SK-N-SH (cell line): ENCODE measurements around the gene DNPH1. TPM values are rescaled to one million over a fixed set of nuclear protein-coding genes. Genes with fewer than 3 reads are reported as not detected.

Source experiments
- CTCF ChIA-PET: fragments of 300-600, 350-600 bp; formaldehyde crosslinking; extraction: SDS; loops from one replicate; lab custom pipeline; 2021; lab: Yijun Ruan, JAX
- POLR2A ChIA-PET: fragments of 350-600 bp; sonication (Branson Sonifier 250); formaldehyde crosslinking; extraction: SDS; loops from one replicate; lab custom pipeline; 2020; ENCODE audit warnings: antibody characterized with exemption, inconsistent platforms; lab: Yijun Ruan, JAX
- DNase-seq: peaks from one replicate; pipeline ENCODE4 v3.0.0; 2012
- H2AFZ ChIP-seq: fragments of 200-600 bp; sonication (generic); 2 replicates; pipeline ENCODE4 v1.8.1; 2016; ENCODE audit warnings: antibody characterized with exemption, mild to moderate bottlenecking, low read depth
- H3F3A ChIP-seq: fragments of 200-600 bp; sonication (generic); replicated peaks from 2 replicates; pipeline ENCODE3; 2016; ENCODE audit warnings: antibody characterized with exemption, mild to moderate bottlenecking; ENCODE audit not compliant: insufficient read depth
- H3K27ac ChIP-seq, 2 experiments: fragments of 200-500 bp in 1 of 2; fragments of 200-600 bp in 1 of 2; sonication (Bioruptor generic) in 1 of 2; sonication (generic), shearing (Covaris generic) in 1 of 2; 2 replicates each; pipeline versions ENCODE4 v1.5.1 to v1.6.1; 2014 to 2016; ENCODE audit warnings: low read depth in 2 of 2, inconsistent platforms in 1 of 2, low read length in 1 of 2, mild to moderate bottlenecking in 1 of 2, mixed read lengths in 1 of 2
- H3K27me3 ChIP-seq: fragments of 200-600 bp; sonication (generic), shearing (Covaris generic); 2 replicates; pipeline ENCODE4 v1.6.1; 2016; ENCODE audit warnings: mixed run types; ENCODE audit not compliant: insufficient read depth
- H3K36me3 ChIP-seq, 2 experiments: fragments of 200-500 bp in 1 of 2; fragments of 200-600 bp in 1 of 2; sonication (Bioruptor generic) in 1 of 2; sonication (generic) in 1 of 2; replicated peaks in 1 of 2; 2 replicates each; pipeline versions ENCODE3 to v1.5.1; 2014 to 2016; ENCODE audit warnings: low read length in 1 of 2, mild to moderate bottlenecking in 1 of 2; ENCODE audit not compliant: insufficient read depth in 2 of 2, control insufficient read depth in 1 of 2
- H3K4me1 ChIP-seq, 2 experiments: fragments of 200-500 bp in 1 of 2; fragments of 200-600 bp in 1 of 2; sonication (Bioruptor generic) in 1 of 2; sonication (generic), shearing (Covaris generic) in 1 of 2; 2 replicates each; pipeline versions ENCODE4 v1.5.1 to v1.6.1; 2014 to 2016; ENCODE audit warnings: low read depth in 1 of 2, low read length in 1 of 2, mixed run types in 1 of 2; ENCODE audit not compliant: insufficient read depth in 2 of 2, control insufficient read depth in 1 of 2
- H3K4me2 ChIP-seq: fragments of 200-600 bp; sonication (generic), shearing (Covaris generic); 2 replicates; pipeline ENCODE4 v1.6.1; 2017; ENCODE audit warnings: mixed run types
- H3K4me3 ChIP-seq, 2 experiments: fragments of 200-500 bp in 1 of 2; fragments of 200-600 bp in 1 of 2; sonication (Bioruptor generic) in 1 of 2; sonication (generic), shearing (Covaris generic) in 1 of 2; 2 replicates each; pipeline versions ENCODE4 v1.5.1 to v1.8.1; 2014 to 2016; ENCODE audit warnings: low read depth in 2 of 2, inconsistent platforms in 1 of 2, low read length in 1 of 2, mild to moderate bottlenecking in 1 of 2, mixed read lengths in 1 of 2, moderate library complexity in 1 of 2
- H3K79me2 ChIP-seq: fragments of 200-600 bp; sonication (generic); 2 replicates; pipeline ENCODE4 v1.8.1; 2017; ENCODE audit warnings: mild to moderate bottlenecking; ENCODE audit not compliant: insufficient read depth
- H3K9ac ChIP-seq: fragments of 200-600 bp; sonication (generic); 2 replicates; pipeline ENCODE4 v1.6.1; 2017; ENCODE audit warnings: mixed run types
- H3K9me2 ChIP-seq: fragments of 200-600 bp; sonication (generic); 2 replicates; pipeline ENCODE4 v1.6.1; 2017; ENCODE audit warnings: mixed run types
- H3K9me3 ChIP-seq: fragments of 200-600 bp; sonication (generic); 2 replicates; pipeline ENCODE4 v1.6.1; 2017; ENCODE audit warnings: mixed run types, mild to moderate bottlenecking, moderate library complexity
- H4K20me1 ChIP-seq: fragments of 200-600 bp; sonication (generic); 2 replicates; pipeline ENCODE4 v1.6.1; 2017; ENCODE audit warnings: mild to moderate bottlenecking, mixed run types; ENCODE audit not compliant: insufficient read depth
- CHD2 ChIP-seq: fragments of 150-350 bp; IDR thresholded peaks from 2 replicates; pipeline ENCODE4 v1.6.1; 2018; ENCODE audit warnings: low read length; ENCODE audit not compliant: partially characterized antibody
- ELF1 ChIP-seq: IDR thresholded peaks from 2 replicates; pipeline ENCODE4 v1.4.0; 2012
- EP300 ChIP-seq, 2 experiments: IDR thresholded peaks; 2 replicates each; pipeline versions ENCODE4 v1.4.0 to v1.6.1; 2012; ENCODE audit warnings: borderline replicate concordance in 1 of 2, low read depth in 1 of 2, low read length in 1 of 2
- FOSL2 ChIP-seq: IDR thresholded peaks from 2 replicates; pipeline ENCODE4 v1.4.0; 2012; ENCODE audit warnings: low read depth, mild to moderate bottlenecking, moderate library complexity, borderline replicate concordance
- FOXJ3 ChIP-seq: sonication (generic); formaldehyde crosslinking; IDR thresholded peaks from 2 replicates; pipeline ENCODE4 v1.5.1; 2020; ENCODE audit warnings: mild to moderate bottlenecking, missing genetic modification reagents
- GATA2 ChIP-seq: sonication (generic); formaldehyde crosslinking; IDR thresholded peaks from 2 replicates; pipeline ENCODE4 v1.5.0; 2020; ENCODE audit warnings: mild to moderate bottlenecking, missing genetic modification reagents
- MXI1 ChIP-seq: IDR thresholded peaks from 2 replicates; pipeline ENCODE4 v1.6.1; 2012; ENCODE audit warnings: mild to moderate bottlenecking, low read depth, low read length, improper control_type of control experiment
- NFIC ChIP-seq: IDR thresholded peaks from 2 replicates; pipeline ENCODE4 v1.4.0; 2012; ENCODE audit warnings: borderline replicate concordance
- NRF1 ChIP-seq: IDR thresholded peaks from 2 replicates; pipeline ENCODE4 v1.6.1; 2012; ENCODE audit warnings: low read depth, mild to moderate bottlenecking, low read length
- POLR2AphosphoS5 ChIP-seq: IDR thresholded peaks from 2 replicates; pipeline ENCODE4 v1.6.1; 2012; ENCODE audit warnings: low read depth, low read length
- RXRA ChIP-seq: IDR thresholded peaks from 2 replicates; pipeline ENCODE4 v1.4.0; 2012; ENCODE audit warnings: low read depth, mild to moderate bottlenecking, borderline replicate concordance
- SIN3A ChIP-seq: IDR thresholded peaks from 2 replicates; pipeline ENCODE4 v1.6.1; 2012; ENCODE audit warnings: low read depth, mild to moderate bottlenecking, low read length, moderate library complexity, borderline replicate concordance
- SMC3 ChIP-seq: IDR thresholded peaks from 2 replicates; pipeline ENCODE4 v1.6.1; 2012; ENCODE audit warnings: low read depth, low read length, improper control_type of control experiment
- TEAD4 ChIP-seq: IDR thresholded peaks from 2 replicates; pipeline ENCODE4 v1.4.0; 2012; ENCODE audit warnings: mild to moderate bottlenecking, borderline replicate concordance; ENCODE audit not compliant: insufficient read depth
- USF1 ChIP-seq: IDR thresholded peaks from 2 replicates; pipeline ENCODE4 v1.4.0; 2012; ENCODE audit warnings: low read depth, borderline replicate concordance
- USF2 ChIP-seq: fragments of 150-350 bp; IDR thresholded peaks from 2 replicates; pipeline ENCODE4 v1.6.1; 2017; ENCODE audit warnings: antibody characterized with exemption, low read length, low read depth, borderline replicate concordance
- WGBS: methylation state at CpG from one replicate; pipeline ENCODE4 v1.1.6; 2017; ENCODE audit warnings: low lambda C conversion rate; 5-methylcytosine and 5-hydroxymethylcytosine counted together
- polyA plus RNA-seq, 3 experiments: library from polyadenylated mRNA; depleted of rRNA; stranded (reverse); fragments of >200 nt; gene quantifications; 2 replicates each; pipeline ENCODE4 v1.2.3, GENCODE V29; 2012

Gene DNPH1
- polyA plus RNA-seq, 1 of the 3 experiments (the other 2 are of a cell fraction) = 287 TPM

- no peak for TF ChIP-seq USF2
These were observed 49.2 kb downstream of the DNPH1 start (continued) for GRCh38 chr6:43180058-43180457.

GRCh38 chr6:43178951-43179830 lies 50.1 kb downstream of the DNPH1 start:
- WGBS = 93% methylated on average over 15 of the region's 20 CpGs
- POLR2A ChIA-PET = no interaction called here
- no peaks in the 10 kb centered on the region for H3K27me3 ChIP-seq
- H3K4me1 ChIP-seq = peaks cover 14 to 23% of the 10 kb centered on the region in 2 experiments
- no peaks in the 10 kb centered on the region for H3K9me3 ChIP-seq
- peaks cover 5% of the 10 kb centered on the region; the same call in 1 of the 2 replicates for H4K20me1 ChIP-seq
- TF ChIP-seq POLR2AphosphoS5 (no peak), NFIC (no peak), TEAD4 (no peak), USF2 (no peak), FOXJ3 (no peak), GATA2 (CRISPR knock-in tag) (no peak), MXI1 (no peak), ELF1 (no peak), CHD2 (no peak), RXRA (no peak), SMC3 (no peak), EP300 (IDR thresholded peaks at IDR 0.05; ENCODE audit: borderline replicate concordance in 1 of 2, low read depth in 1 of 2, low read length in 1 of 2) (no peak)
- TF ChIP-seq, all 33 proteins: peak for 0
- DNase-seq = no peak
- H2AFZ ChIP-seq = no peak overlapping the region
- H3F3A ChIP-seq = peaks cover 14% of the 10 kb centered on the region
- no peak overlapping the region for H3K9ac ChIP-seq
- H3K4me2 ChIP-seq = no peak overlapping the region
- no peak overlapping the region for H3K27ac ChIP-seq
- CTCF ChIA-PET = interaction anchor here (1.5 kb wide), 1 partner anchor 35 kb away, joined by 4 read pairs; no protein-coding TSS in a partner anchor
- H3K4me3 ChIP-seq = no peak overlapping the region
- H3K36me3 ChIP-seq = peaks cover 19 to 54% of the 10 kb centered on the region in 2 experiments
- no peaks in the 10 kb centered on the region for H3K9me2 ChIP-seq
- peaks cover 40% of the 10 kb centered on the region; the same call in 1 of the 2 replicates for H3K79me2 ChIP-seq

- POLR2A ChIA-PET = no interaction called here
- H3K4me2 ChIP-seq = no peak overlapping the region
- H3F3A ChIP-seq = peaks cover 14% of the 10 kb centered on the region
- H3K36me3 ChIP-seq = peaks cover 19 to 51% of the 10 kb centered on the region in 2 experiments
- peaks cover 23 to 29% of the 10 kb centered on the region in 2 experiments for H3K4me1 ChIP-seq
- H3K27ac ChIP-seq = no peak overlapping the region
- peaks cover 12% of the 10 kb centered on the region for H4K20me1 ChIP-seq
- H3K9me2 ChIP-seq = no peaks in the 10 kb centered on the region
- no peak overlapping the region for H3K9ac ChIP-seq
- CTCF ChIA-PET = no interaction called here
- no peaks in the 10 kb centered on the region for H3K27me3 ChIP-seq
- TF ChIP-seq CHD2 (no peak), NFIC (no peak), USF1 (no peak), FOXJ3 (no peak), SIN3A (no peak), TEAD4 (no peak), NRF1 (no peak), POLR2AphosphoS5 (no peak), FOSL2 (no peak), MXI1 (no peak)
- no peaks in the 10 kb centered on the region for H3K9me3 ChIP-seq
- 84% methylated on average over 7 of the region's 12 CpGs for WGBS
- H3K4me3 ChIP-seq = no peak overlapping the region
- peaks cover 39% of the 10 kb centered on the region for H3K79me2 ChIP-seq
- H2AFZ ChIP-seq = no peak overlapping the region
- DNase-seq = no peak
These were observed 51.1 kb downstream of the DNPH1 start for GRCh38 chr6:43178150-43178549.
